T-cell (primary cell): ENCODE results near the gene LEUTX. TPM values are rescaled to one million over a fixed set of nuclear protein-coding genes. Genes with fewer than 3 reads are reported as not detected.

Experiments
- ATAC-seq, 4 experiments: fragments of 200-7000 bp in 3 of 4; fragments of 150-1000 bp in 1 of 4; cut with Tn5 transposase; replicated peaks in 1 of 4; 1 replicate in 3 of 4; 2 replicates in 1 of 4; pipeline ENCODE4 v1.10.0; 2021; ENCODE audit warnings: moderate library complexity in 3 of 4, mild to moderate bottlenecking in 2 of 4, moderate number of reproducible peaks in 1 of 4
- CTCF ChIA-PET, 2 donors: fragments of 300-600 bp; sonication (Branson Sonifier 250); formaldehyde crosslinking; loops; one replicate each; lab custom pipeline; 2022; ENCODE audit warnings: antibody characterized with exemption in 2 of 2; lab: Charles Lee
- POLR2A ChIA-PET, 2 donors: fragments of 300-600 bp; sonication (Branson Sonifier 250); formaldehyde crosslinking; loops; one replicate each; lab custom pipeline; 2022; ENCODE audit warnings: antibody characterized with exemption in 2 of 2; lab: Charles Lee
- DNase-seq, 35 experiments: peaks; one replicate each; pipeline versions ENCODE4 v3.0.0 to v3.0.0-alpha.2; 2013 to 2023
- H3K27ac ChIP-seq: one replicate; pipeline ENCODE4 v1.5.1; 2013; ENCODE audit warnings: low read length
- H3K27me3 ChIP-seq, 2 experiments: replicated peaks in 1 of 2; 1 replicate in 1 of 2; 2 replicates in 1 of 2; pipeline versions ENCODE4 v1.6.1 to v1.7.0; 2013; ENCODE audit warnings: low read length in 1 of 2, mixed read lengths in 1 of 2; ENCODE audit not compliant: control insufficient read depth in 2 of 2, insufficient read depth in 2 of 2; ENCODE audit errors: extremely low read depth in 1 of 2
- H3K36me3 ChIP-seq, 2 donors: 1 replicate in 1 of 2; 2 replicates in 1 of 2; pipeline versions ENCODE4 v1.6.1 to v1.7.0; 2013; ENCODE audit warnings: low read length in 1 of 2; ENCODE audit not compliant: control insufficient read depth in 2 of 2, insufficient read depth in 1 of 2; ENCODE audit errors: extremely low read depth in 1 of 2
- H3K4me1 ChIP-seq, 2 experiments: 1 replicate in 1 of 2; 2 replicates in 1 of 2; pipeline versions ENCODE4 v1.6.1 to v1.7.0; 2013; ENCODE audit warnings: low read length in 2 of 2, mixed read lengths in 1 of 2; ENCODE audit not compliant: insufficient read depth in 2 of 2, control insufficient read depth in 1 of 2; ENCODE audit errors: extremely low read depth in 1 of 2
- H3K4me3 ChIP-seq, 2 donors: 1 replicate in 1 of 2; 2 replicates in 1 of 2; pipeline versions ENCODE4 v1.5.1 to v1.7.0; 2013; ENCODE audit warnings: mild to moderate bottlenecking in 2 of 2, low read length in 1 of 2, moderate library complexity in 1 of 2; ENCODE audit not compliant: control insufficient read depth in 1 of 2; ENCODE audit errors: extremely low read depth in 1 of 2
- H3K9me3 ChIP-seq: 2 replicates; pipeline ENCODE4 v1.7.0; 2013
- H3K27ac Mint-ChIP-seq, 2 donors: one replicate each; pipeline ENCODE4 v1.8.0; 2020 to 2021; ENCODE audit warnings: mild to moderate bottlenecking in 2 of 2, mixed read lengths in 2 of 2
- H3K27me3 Mint-ChIP-seq, 2 donors: one replicate each; pipeline ENCODE4 v1.8.0; 2021 to 2022; ENCODE audit warnings: mixed read lengths in 2 of 2
- H3K36me3 Mint-ChIP-seq: one replicate; pipeline ENCODE4 v1.8.0; 2021; ENCODE audit warnings: mixed read lengths
- H3K4me1 Mint-ChIP-seq, 3 donors: one replicate each; pipeline ENCODE4 v1.8.0; 2020 to 2022; ENCODE audit warnings: mixed read lengths in 3 of 3, mild to moderate bottlenecking in 1 of 3
- H3K4me3 Mint-ChIP-seq, 3 donors: one replicate each; pipeline ENCODE4 v1.8.0; 2020 to 2022; ENCODE audit warnings: mild to moderate bottlenecking in 3 of 3, mixed read lengths in 3 of 3, moderate library complexity in 3 of 3
- H3K9me3 Mint-ChIP-seq, 3 donors: one replicate each; pipeline ENCODE4 v1.8.0; 2020 to 2022; ENCODE audit warnings: mixed read lengths in 3 of 3
- WGBS: methylation state at CpG from one replicate; pipeline ENCODE4 v1.1.5; 2013; ENCODE audit warnings: missing lambda C conversion rate; ENCODE audit not compliant: insufficient coverage; 5-methylcytosine and 5-hydroxymethylcytosine counted together
- total RNA-seq, 35 experiments: library from RNA in 6 of 35; stranded (reverse) in 6 of 35; fragments of 120-200 nt in 1 of 35; gene quantifications; one replicate each; pipeline versions ENCODE4 v1.2.1 to v1.2.4 and lab custom pipeline; 2013 to 2026

The LEUTX gene
- total RNA-seq: not detected
- total RNA-seq (2013): not detected
- total RNA-seq (lab: John Stamatoyannopoulos, UW): 0 reads per million in 29 experiments

GRCh38 chr19:39778763-39779162 is at the start of gene LEUTX:
Gene LEUTX, plus strand, starts transcription at chr19:39778854. Its CDS starts 67 bp downstream, at chr19:39778921.
- peaks cover 14 to 16% of the 10 kb centered on the region in 2 donors for H3K27me3 Mint-ChIP-seq
- ChIA-PET POLR2A (no interaction called here), CTCF (no interaction called here)
- Histone ChIP-seq H3K4me3 (no peak within 1 kb of the TSS), H3K27me3 (peaks cover 4 to 12% of the 10 kb centered on the region in 2 experiments), H3K9me3 (no peaks in the 10 kb centered on the region), H3K4me1 (no peaks in the 10 kb centered on the region), H3K36me3 (no peaks in the 10 kb centered on the region), H3K27ac (no peak within 1 kb of the TSS)
- peaks cover 0 to 3% (median 0%) of the 10 kb centered on the region in 3 donors for H3K4me1 Mint-ChIP-seq
- no peak for DNase-seq
- WGBS: 20% methylated on average over 1 of the region's 4 CpGs
- no peak for ATAC-seq
- no peak within 1 kb of the TSS for H3K27ac Mint-ChIP-seq
- no peaks in the 10 kb centered on the region for H3K36me3 Mint-ChIP-seq
- H3K9me3 Mint-ChIP-seq: no peaks in the 10 kb centered on the region
- no peak within 1 kb of the TSS for H3K4me3 Mint-ChIP-seq

- Histone ChIP-seq H3K27me3 (peaks cover 3 to 5% of the 10 kb centered on the region in 2 experiments), H3K4me3 (no peak overlapping the region), H3K36me3 (no peaks in the 10 kb centered on the region), H3K4me1 (no peaks in the 10 kb centered on the region), H3K9me3 (no peaks in the 10 kb centered on the region), H3K27ac (no peak overlapping the region)
- peaks cover 11 to 25% of the 10 kb centered on the region in 2 donors for H3K27me3 Mint-ChIP-seq
- no peak overlapping the region for H3K4me3 Mint-ChIP-seq
- ChIA-PET CTCF (no interaction called here), POLR2A (no interaction called here)
- ATAC-seq (no peak), DNase-seq (no peak)
- no peaks in the 10 kb centered on the region for H3K36me3 Mint-ChIP-seq
- no peaks in the 10 kb centered on the region for H3K4me1 Mint-ChIP-seq
- WGBS: no CpG with 5 or more reads among the region's 4 CpGs
- H3K27ac Mint-ChIP-seq: no peak overlapping the region
- no peaks in the 10 kb centered on the region for H3K9me3 Mint-ChIP-seq
Observed at GRCh38 chr19:39729594-39729993, 49.1 kb upstream of the LEUTX start.

GRCh38 chr19:39731685-39732084 is 47.0 kb upstream of the LEUTX start:
- Mint-ChIP-seq H3K27me3 (peaks cover 11 to 16% of the 10 kb centered on the region in 2 donors), H3K4me3 (no peak overlapping the region), H3K36me3 (no peaks in the 10 kb centered on the region), H3K4me1 (peaks cover 7 to 9% (median 7%) of the 10 kb centered on the region in 3 donors), H3K9me3 (no peaks in the 10 kb centered on the region), H3K27ac (no peak overlapping the region)
- WGBS: no CpG with 5 or more reads among the region's 1 CpG
- ChIA-PET POLR2A (no interaction called here), CTCF (no interaction called here)
- Histone ChIP-seq H3K27me3 (peaks cover 3% of the 10 kb centered on the region in 2 experiments), H3K4me3 (no peak overlapping the region), H3K27ac (no peak overlapping the region), H3K9me3 (no peaks in the 10 kb centered on the region), H3K4me1 (no peaks in the 10 kb centered on the region), H3K36me3 (no peaks in the 10 kb centered on the region)
- no peak for DNase-seq
- no peak for ATAC-seq

GRCh38 chr19:39733841-39734240 is 44.8 kb upstream of the LEUTX start:
- Mint-ChIP-seq H3K4me3 (no peak overlapping the region), H3K36me3 (no peaks in the 10 kb centered on the region), H3K27ac (no peak overlapping the region), H3K4me1 (peaks cover 17 to 29% (median 18%) of the 10 kb centered on the region in 3 donors), H3K9me3 (no peaks in the 10 kb centered on the region), H3K27me3 (peaks cover 8 to 9% of the 10 kb centered on the region in 2 donors)
- Histone ChIP-seq H3K4me1 (no peaks in the 10 kb centered on the region), H3K27ac (no peak overlapping the region), H3K27me3 (peaks cover 0 to 7% of the 10 kb centered on the region in 2 experiments), H3K36me3 (no peaks in the 10 kb centered on the region), H3K4me3 (no peak overlapping the region), H3K9me3 (no peaks in the 10 kb centered on the region)
- CTCF ChIA-PET: interaction anchor here in 1 of 2 donors (0.5 kb wide), 1 partner anchor 112 kb away, joined by 4 read pairs; no protein-coding TSS in a partner anchor
- POLR2A ChIA-PET: no interaction called here
- no peak for ATAC-seq
- WGBS: 72% methylated on average over 2 of the region's 2 CpGs
- no peak for DNase-seq

- H3K27ac ChIP-seq: no peak overlapping the region
- H3K27me3 ChIP-seq: peaks cover 0 to 10% of the 10 kb centered on the region in 2 experiments
- no CpG with 5 or more reads among the region's 3 CpGs for WGBS
- no peak overlapping the region for H3K4me3 ChIP-seq
- ChIA-PET POLR2A (no interaction called here), CTCF (interaction anchor here (0.7 kb wide), 2 partner anchors 15 to 243 kb away, joined by 4 to 7 read pairs; no protein-coding TSS in a partner anchor)
- Mint-ChIP-seq H3K27ac (peak overlapping the region in 1 of 2 donors; percentile 21), H3K27me3 (peaks cover 5 to 9% of the 10 kb centered on the region in 2 donors), H3K4me3 (no peak overlapping the region), H3K4me1 (peaks cover 24 to 39% (median 24%) of the 10 kb centered on the region in 3 donors), H3K9me3 (no peaks in the 10 kb centered on the region), H3K36me3 (no peaks in the 10 kb centered on the region)
- no peaks in the 10 kb centered on the region for H3K9me3 ChIP-seq
- ATAC-seq (no peak), DNase-seq (no peak)
- H3K36me3 ChIP-seq: no peaks in the 10 kb centered on the region
- H3K4me1 ChIP-seq: no peaks in the 10 kb centered on the region
Observed at GRCh38 chr19:39735688-39736087, 43.0 kb upstream of the LEUTX start.

GRCh38 chr19:39736088-39736487 is 42.6 kb upstream of the LEUTX start:
- peak overlapping the region in 1 of 2 donors; percentile 64 for H3K27ac Mint-ChIP-seq
- no peaks in the 10 kb centered on the region for H3K9me3 Mint-ChIP-seq
- ChIA-PET POLR2A (no interaction called here), CTCF (interaction anchor here (0.7 kb wide), 2 partner anchors 16 to 243 kb away, joined by 4 to 7 read pairs; no protein-coding TSS in a partner anchor)
- no peaks in the 10 kb centered on the region for H3K9me3 ChIP-seq
- peaks cover 0 to 10% of the 10 kb centered on the region in 2 experiments for H3K27me3 ChIP-seq
- H3K4me1 Mint-ChIP-seq: peaks cover 24 to 39% (median 24%) of the 10 kb centered on the region in 3 donors
- no peaks in the 10 kb centered on the region for H3K36me3 ChIP-seq
- peaks cover 5 to 7% of the 10 kb centered on the region in 2 donors for H3K27me3 Mint-ChIP-seq
- no peaks in the 10 kb centered on the region for H3K4me1 ChIP-seq
- ATAC-seq (no peak), DNase-seq (no peak)
- no peak overlapping the region for H3K4me3 ChIP-seq
- WGBS: 86% methylated on average over 1 of the region's 5 CpGs
- no peaks in the 10 kb centered on the region for H3K36me3 Mint-ChIP-seq
- no peak overlapping the region for H3K4me3 Mint-ChIP-seq
- no peak overlapping the region for H3K27ac ChIP-seq
